BJ (cell line): Measurements from ENCODE around the gene PHLDA3. TPM values are rescaled to one million over a fixed set of nuclear protein-coding genes. Genes with fewer than 3 reads are reported as not detected.
A peak's percentile ranks its signal among the peaks of the same experiment; 100 is the strongest.

Source experiments
- CTCF ChIA-PET: fragments of 350-600 bp; formaldehyde crosslinking; extraction: SDS; loops from one replicate; lab custom pipeline; 2021; ENCODE audit warnings: antibody characterized with exemption, inconsistent platforms; lab: Yijun Ruan, JAX
- POLR2A ChIA-PET: fragments of 300-600 bp; sonication (Branson Sonifier 250); formaldehyde crosslinking; extraction: SDS; loops from one replicate; lab custom pipeline; 2021; ENCODE audit warnings: antibody characterized with exemption; lab: Charles Lee
- DNase-seq: peaks from one replicate; pipeline ENCODE4 v3.0.0-alpha.2; 2011; ENCODE audit warnings: low read depth
- H3K27me3 ChIP-seq: 2 replicates; pipeline ENCODE4 v1.6.0; 2011; ENCODE audit warnings: low read length; ENCODE audit not compliant: control insufficient read depth, insufficient read depth
- H3K36me3 ChIP-seq: 2 replicates; pipeline ENCODE4 v1.5.1; 2011; ENCODE audit warnings: low read length; ENCODE audit not compliant: control insufficient read depth, insufficient read depth
- H3K4me3 ChIP-seq: 2 replicates; pipeline ENCODE4 v1.5.1; 2011; ENCODE audit warnings: low read depth, mild to moderate bottlenecking, control low read depth, low read length
- polyA plus RNA-seq: library from polyadenylated mRNA; depleted of rRNA; stranded (reverse); fragments of >200 nt; gene quantifications from 2 replicates; pipeline ENCODE4 v1.2.3, GENCODE V29; 2011
- TF ChIP-seq, protein P1 (sequence below): IDR thresholded peaks from 2 replicates; pipeline ENCODE4 v1.5.1; 2011; ENCODE audit warnings: low read depth, mild to moderate bottlenecking, control low read depth, inconsistent platforms, low read length, moderate library complexity; ENCODE audit not compliant: insufficient read depth

The PHLDA3 gene
- polyA plus RNA-seq, 1 experiment: 130 TPM

GRCh38 chr1:201457508-201457960 lies 11.5 kb downstream of the PHLDA3 start:
- no peak for DNase-seq

GRCh38 chr1:201456499-201457309 lies 12.3 kb downstream of the PHLDA3 start:
- Histone ChIP-seq H3K4me3 (no peak overlapping the region), H3K27me3 (no peaks in the 10 kb centered on the region), H3K36me3 (no peaks in the 10 kb centered on the region)
- peak; percentile 93 for DNase-seq
- ChIA-PET CTCF (interaction anchor here (0.6 to 3.4 kb wide), 10 partner anchors 9 to 74 kb away, joined by 3 to 19 read pairs (median 4); partner anchors contain the start of gene PHLDA3), POLR2A (interaction anchor here (0.6 kb wide), 1 partner anchor 559 kb away, joined by 6 read pairs; no protein-coding TSS in a partner anchor)
- TF ChIP-seq, protein P1, sequence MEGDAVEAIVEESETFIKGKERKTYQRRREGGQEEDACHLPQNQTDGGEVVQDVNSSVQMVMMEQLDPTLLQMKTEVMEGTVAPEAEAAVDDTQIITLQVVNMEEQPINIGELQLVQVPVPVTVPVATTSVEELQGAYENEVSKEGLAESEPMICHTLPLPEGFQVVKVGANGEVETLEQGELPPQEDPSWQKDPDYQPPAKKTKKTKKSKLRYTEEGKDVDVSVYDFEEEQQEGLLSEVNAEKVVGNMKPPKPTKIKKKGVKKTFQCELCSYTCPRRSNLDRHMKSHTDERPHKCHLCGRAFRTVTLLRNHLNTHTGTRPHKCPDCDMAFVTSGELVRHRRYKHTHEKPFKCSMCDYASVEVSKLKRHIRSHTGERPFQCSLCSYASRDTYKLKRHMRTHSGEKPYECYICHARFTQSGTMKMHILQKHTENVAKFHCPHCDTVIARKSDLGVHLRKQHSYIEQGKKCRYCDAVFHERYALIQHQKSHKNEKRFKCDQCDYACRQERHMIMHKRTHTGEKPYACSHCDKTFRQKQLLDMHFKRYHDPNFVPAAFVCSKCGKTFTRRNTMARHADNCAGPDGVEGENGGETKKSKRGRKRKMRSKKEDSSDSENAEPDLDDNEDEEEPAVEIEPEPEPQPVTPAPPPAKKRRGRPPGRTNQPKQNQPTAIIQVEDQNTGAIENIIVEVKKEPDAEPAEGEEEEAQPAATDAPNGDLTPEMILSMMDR: no peak

More at GRCh38 chr1:201457508-201457960, 11.5 kb downstream of the PHLDA3 start:
- Histone ChIP-seq H3K27me3 (no peaks in the 10 kb centered on the region), H3K36me3 (no peaks in the 10 kb centered on the region), H3K4me3 (no peak overlapping the region)
- TF ChIP-seq, protein P1: no peak
- CTCF ChIA-PET: interaction anchor here (0.6 to 3.4 kb wide), 6 partner anchors 10 to 109 kb away, joined by 4 to 19 read pairs (median 8); no protein-coding TSS in a partner anchor
- POLR2A ChIA-PET: no interaction called here

GRCh38 chr1:201455098-201455497 lies 13.9 kb downstream of the PHLDA3 start:
- H3K36me3 ChIP-seq: no peaks in the 10 kb centered on the region
- H3K4me3 ChIP-seq: no peak overlapping the region
- TF ChIP-seq, protein P1: no peak
- DNase-seq: no peak
- POLR2A ChIA-PET: no interaction called here
- no peaks in the 10 kb centered on the region for H3K27me3 ChIP-seq
- CTCF ChIA-PET: interaction anchor here (1.0 to 8.7 kb wide), 6 partner anchors 16 to 57 kb away, joined by 3 to 132 read pairs (median 12); partner anchors contain the start of gene CSRP1

DNA sequence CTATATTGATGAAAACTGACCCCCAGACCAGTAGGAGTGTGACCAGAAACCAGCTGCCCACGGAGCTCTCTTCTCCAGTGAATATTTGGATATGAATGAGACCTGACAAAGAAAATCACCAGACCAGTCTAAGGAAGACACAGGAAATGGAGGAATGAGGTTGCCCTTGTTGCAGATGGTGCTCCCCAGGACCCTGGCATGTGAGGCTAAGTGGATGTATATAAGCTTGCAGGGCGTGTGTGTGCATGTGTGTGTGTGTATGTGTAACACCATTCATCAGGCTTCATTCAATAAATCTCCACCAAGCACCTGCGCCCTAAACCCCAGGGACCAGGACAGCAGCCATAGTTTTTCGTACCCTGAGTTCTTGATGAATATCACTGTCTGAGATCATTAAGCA lies 14.4 kb downstream of the PHLDA3 start:
- TF ChIP-seq, protein P1: no peak
- POLR2A ChIA-PET: no interaction called here
- no peak for DNase-seq
- no peaks in the 10 kb centered on the region for H3K27me3 ChIP-seq
- H3K4me3 ChIP-seq: no peak overlapping the region
- CTCF ChIA-PET: interaction anchor here (1.0 to 8.7 kb wide), 5 partner anchors 19 to 57 kb away, joined by 3 to 132 read pairs (median 11); partner anchors contain the start of gene CSRP1
- no peaks in the 10 kb centered on the region for H3K36me3 ChIP-seq

GRCh38 chr1:201452866-201453265 lies 16.1 kb downstream of the PHLDA3 start:
- CTCF ChIA-PET: interaction anchor here (1.9 to 9.2 kb wide), 5 partner anchors 10 to 59 kb away, joined by 9 to 132 read pairs (median 73); partner anchors contain the start of gene CSRP1
- Histone ChIP-seq H3K27me3 (no peaks in the 10 kb centered on the region), H3K4me3 (no peak overlapping the region), H3K36me3 (no peaks in the 10 kb centered on the region)
- POLR2A ChIA-PET: interaction anchor here (0.5 kb wide), 1 partner anchor 60 kb away, joined by 8 read pairs; no protein-coding TSS in a partner anchor
- DNase-seq: no peak
- TF ChIP-seq, protein P1: no peak
